GM18867 (cell line): ENCODE data around the gene ARL17B.
A peak's percentile ranks its signal among the peaks of the same experiment; 100 is the strongest.
"Not testable (repeated sequence)": the region's sequence is repeated elsewhere in the genome, so short reads cannot be mapped to it uniquely, and the experiment has no call there.

Experiments
- ATAC-seq: cut with Tn5 transposase; IDR thresholded peaks from one replicate; pipeline ENCODE4 v1.9.1; 2021; ENCODE audit warnings: mild to moderate bottlenecking, moderate library complexity; ENCODE audit not compliant: unreplicated experiment

ARL17B gene

DNA sequence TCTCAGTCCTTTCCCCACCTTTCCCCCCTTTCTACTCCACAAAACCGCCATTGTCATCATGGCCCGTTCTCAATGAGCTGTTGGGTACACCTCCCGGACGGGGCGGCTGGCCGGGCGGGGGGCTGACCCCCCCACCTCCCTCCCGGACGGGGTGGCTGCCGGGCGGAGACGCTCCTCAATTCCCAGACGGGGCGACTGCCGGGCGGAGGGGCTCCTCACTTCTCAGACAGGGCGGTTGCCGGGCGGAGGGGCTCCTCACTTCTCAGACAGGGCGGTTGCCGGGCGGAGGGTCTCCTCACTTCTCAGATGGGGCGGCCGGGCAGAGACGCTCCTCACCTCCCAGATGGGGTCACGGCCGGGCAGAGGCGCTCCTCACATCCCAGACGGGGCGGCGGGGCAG lies 108.8 kb downstream of the ARL17B start:
- ATAC-seq = not testable (repeated sequence)

- not testable (repeated sequence) for ATAC-seq
Measured at GRCh38 chr17:46249153-46249552, 112.4 kb downstream of the ARL17B start.

DNA sequence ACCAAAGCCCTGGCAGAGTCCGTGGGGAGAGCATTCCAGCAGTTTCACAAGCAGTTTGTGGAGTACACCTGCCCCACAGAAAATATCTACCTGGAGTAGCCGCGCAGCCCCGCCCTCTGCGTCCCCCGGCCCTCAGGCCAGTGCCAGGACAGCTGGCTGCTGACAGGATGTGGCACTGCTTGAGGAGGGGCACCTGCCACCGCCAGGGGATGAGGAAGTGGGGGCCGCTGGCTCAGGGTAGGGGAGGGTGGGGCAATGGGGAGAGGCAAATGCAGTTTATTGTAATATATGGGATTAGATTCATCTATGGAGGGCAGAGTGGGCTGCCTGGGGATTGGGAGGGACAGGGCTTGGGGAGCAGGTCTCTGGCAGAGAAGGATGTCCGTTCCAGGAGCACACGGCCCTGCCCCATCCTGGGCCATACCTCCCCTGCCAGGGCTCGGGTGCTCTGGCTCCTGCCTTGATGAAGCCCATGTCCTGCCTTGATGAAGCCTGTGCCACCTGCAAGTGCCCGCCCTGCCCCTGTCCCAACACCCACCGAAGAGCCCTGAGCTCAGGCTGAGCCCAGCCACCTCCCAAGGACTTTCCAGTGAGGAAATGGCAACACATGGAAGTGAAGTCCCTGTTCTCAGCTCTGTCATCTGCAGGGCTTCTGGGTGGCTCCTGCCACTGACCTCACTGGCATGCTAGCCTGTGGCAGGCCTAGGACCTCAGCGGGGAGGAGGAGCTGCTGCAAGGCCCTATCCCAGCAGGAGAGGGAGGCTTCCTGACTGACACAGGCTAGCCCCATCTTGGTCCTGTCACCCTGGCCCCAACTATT lies 116.4 kb downstream of the ARL17B start:
- ATAC-seq = not testable (repeated sequence)

GRCh38 chr17:46244339-46244913 lies 117.1 kb downstream of the ARL17B start:
- not testable (repeated sequence) for ATAC-seq

DNA sequence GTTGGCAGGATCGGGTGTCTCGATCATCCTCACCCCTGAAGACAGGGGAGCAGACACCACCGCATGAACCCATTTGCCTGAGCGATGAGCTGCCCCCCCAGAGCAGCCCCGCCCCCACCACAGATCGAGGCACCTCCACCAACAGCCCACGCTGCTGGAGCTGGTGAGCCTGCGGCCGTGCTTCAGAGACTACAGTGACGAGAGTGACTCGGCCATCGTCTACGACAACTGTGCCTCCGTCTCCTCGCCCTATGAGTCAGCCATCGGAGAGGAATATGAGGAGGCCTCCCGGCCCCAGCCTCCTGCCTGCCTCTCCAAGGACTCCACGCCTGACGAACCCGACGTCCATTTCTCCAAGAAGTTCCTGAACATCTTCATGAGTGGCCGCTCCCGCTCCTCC lies 117.6 kb downstream of the ARL17B start:
- not testable (repeated sequence) for ATAC-seq

- ATAC-seq = not testable (repeated sequence)
Measured at GRCh38 chr17:46243505-46243904, 118.1 kb downstream of the ARL17B start.

DNA sequence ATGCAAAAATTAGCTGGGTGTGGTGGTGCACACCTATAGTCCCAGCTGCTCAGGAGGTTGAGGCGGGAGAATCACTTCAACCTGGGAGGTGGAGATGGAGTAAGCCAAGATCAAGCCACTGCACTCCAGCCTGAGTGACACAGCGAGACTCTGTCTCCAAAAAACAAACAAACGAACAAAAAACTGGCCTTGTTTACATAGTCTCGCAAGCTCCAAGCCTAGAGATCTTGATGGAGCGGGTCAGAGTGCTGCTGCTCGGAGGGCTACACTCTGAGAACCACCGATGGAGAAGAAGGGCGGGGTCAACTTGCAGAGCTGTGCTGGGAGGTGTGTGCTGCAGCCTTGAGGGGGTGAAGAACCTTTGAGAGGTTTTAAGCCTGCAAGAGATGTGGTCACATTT lies 130.2 kb downstream of the ARL17B start:
- not testable (repeated sequence) for ATAC-seq

DNA sequence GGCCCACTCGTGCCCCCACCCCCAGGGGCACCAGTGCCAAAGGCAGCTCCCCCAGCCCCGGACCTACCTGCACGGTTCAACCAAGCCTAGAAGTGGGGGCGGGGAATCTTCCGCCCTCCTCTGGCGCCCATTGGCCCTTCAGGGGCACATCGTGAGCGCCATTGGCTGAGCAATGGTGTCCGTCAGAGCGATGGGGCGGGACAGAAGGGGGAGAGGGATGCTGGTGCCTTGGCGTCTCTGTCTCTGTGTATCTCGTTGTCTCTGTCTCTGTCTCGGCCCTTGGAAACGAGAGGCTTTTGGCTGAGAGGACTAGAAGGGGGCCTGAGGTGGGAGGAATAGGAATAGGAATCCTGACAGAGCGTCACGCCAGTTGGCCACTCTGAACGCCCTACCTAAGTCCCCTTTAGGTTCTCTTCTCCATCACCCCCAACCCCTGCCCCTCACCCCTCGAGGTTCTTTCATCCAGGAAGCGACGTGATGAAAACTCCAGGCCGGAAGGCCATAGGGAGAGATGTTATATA lies 136.2 kb downstream of the ARL17B start:
- ATAC-seq = peak; percentile 99

- peak; percentile 36 for ATAC-seq
Measured at GRCh38 chr17:46224864-46225263, 136.7 kb downstream of the ARL17B start.
